HEK293T (cell line): ENCODE results near the gene CLEC2D.
"Not testable (repeated sequence)": the region's sequence is repeated elsewhere in the genome, so short reads cannot be mapped to it uniquely, and the experiment has no call there.

ENCODE experiments used
- CTCF ChIA-PET: fragments of 350-600 bp; formaldehyde crosslinking; extraction: SDS; loops from one replicate; lab custom pipeline; 2021; ENCODE audit warnings: antibody characterized with exemption, inconsistent platforms; lab: Yijun Ruan, JAX
- POLR2A ChIA-PET: fragments of 350-600 bp; formaldehyde crosslinking; extraction: SDS; loops from one replicate; lab custom pipeline; 2020; ENCODE audit warnings: antibody characterized with exemption, inconsistent platforms; lab: Yijun Ruan, JAX
- DNase-seq: peaks from one replicate; pipeline ENCODE4 v3.0.0; 2012; ENCODE audit warnings: mixed read lengths; ENCODE audit errors: extremely low spot score
- ARNT ChIP-seq: fragments of 450-650 bp; IDR thresholded peaks from 2 replicates; pipeline ENCODE4 v1.6.1; 2017; ENCODE audit warnings: mild to moderate bottlenecking
- BHLHE40 ChIP-seq: fragments of 450-650 bp; IDR thresholded peaks from 2 replicates; pipeline ENCODE4 v1.6.1; 2016; ENCODE audit warnings: mild to moderate bottlenecking, moderate library complexity, borderline replicate concordance
- CTBP1 ChIP-seq: fragments of 450-650 bp; IDR thresholded peaks from 2 replicates; pipeline ENCODE4 v1.6.1; 2016; ENCODE audit warnings: borderline replicate concordance
- ELF4 ChIP-seq: fragments of 450-650 bp; IDR thresholded peaks from 2 replicates; pipeline ENCODE4 v1.6.1; 2017; ENCODE audit warnings: antibody characterized with exemption
- FOXA1 ChIP-seq: fragments of 450-650 bp; IDR thresholded peaks from 2 replicates; pipeline ENCODE4 v1.6.1; 2016; ENCODE audit warnings: mild to moderate bottlenecking
- FOXK2 ChIP-seq: fragments of 450-650 bp; IDR thresholded peaks from 2 replicates; pipeline ENCODE4 v1.6.1; 2016; ENCODE audit warnings: mild to moderate bottlenecking
- FOXM1 ChIP-seq: fragments of 450-650 bp; IDR thresholded peaks from 2 replicates; pipeline ENCODE4 v1.6.1; 2017; ENCODE audit warnings: mild to moderate bottlenecking, borderline replicate concordance
- HDGF ChIP-seq: fragments of 450-650 bp; IDR thresholded peaks from 2 replicates; pipeline ENCODE4 v1.6.1; 2017; ENCODE audit warnings: antibody characterized with exemption, borderline replicate concordance
- L3MBTL2 ChIP-seq: fragments of 450-650 bp; conservative IDR thresholded peaks from 2 replicates; pipeline ENCODE4 v1.6.1; 2016; ENCODE audit warnings: mild to moderate bottlenecking
- LEF1 ChIP-seq: fragments of 450-650 bp; IDR thresholded peaks from 2 replicates; pipeline ENCODE4 v1.6.1; 2017; ENCODE audit warnings: mild to moderate bottlenecking, borderline replicate concordance
- NFRKB ChIP-seq: fragments of 450-650 bp; IDR thresholded peaks from 2 replicates; pipeline ENCODE4 v1.6.1; 2016; ENCODE audit warnings: mild to moderate bottlenecking, moderate library complexity
- PKNOX1 ChIP-seq: fragments of 450-650 bp; IDR thresholded peaks from 2 replicates; pipeline ENCODE4 v1.6.1; 2016
- SP1 ChIP-seq: fragments of 450-650 bp; IDR thresholded peaks from 2 replicates; pipeline ENCODE4 v1.6.1; 2017
- SUZ12 ChIP-seq: fragments of 450-650 bp; IDR thresholded peaks from 2 replicates; pipeline ENCODE4 v1.6.1; 2016; ENCODE audit warnings: mild to moderate bottlenecking
- TARDBP ChIP-seq: fragments of 450-650 bp; IDR thresholded peaks from 2 replicates; pipeline ENCODE4 v1.6.1; 2016
- ZNF384 ChIP-seq: fragments of 450-650 bp; IDR thresholded peaks from 2 replicates; pipeline ENCODE4 v1.6.1; 2016

Gene CLEC2D

DNA sequence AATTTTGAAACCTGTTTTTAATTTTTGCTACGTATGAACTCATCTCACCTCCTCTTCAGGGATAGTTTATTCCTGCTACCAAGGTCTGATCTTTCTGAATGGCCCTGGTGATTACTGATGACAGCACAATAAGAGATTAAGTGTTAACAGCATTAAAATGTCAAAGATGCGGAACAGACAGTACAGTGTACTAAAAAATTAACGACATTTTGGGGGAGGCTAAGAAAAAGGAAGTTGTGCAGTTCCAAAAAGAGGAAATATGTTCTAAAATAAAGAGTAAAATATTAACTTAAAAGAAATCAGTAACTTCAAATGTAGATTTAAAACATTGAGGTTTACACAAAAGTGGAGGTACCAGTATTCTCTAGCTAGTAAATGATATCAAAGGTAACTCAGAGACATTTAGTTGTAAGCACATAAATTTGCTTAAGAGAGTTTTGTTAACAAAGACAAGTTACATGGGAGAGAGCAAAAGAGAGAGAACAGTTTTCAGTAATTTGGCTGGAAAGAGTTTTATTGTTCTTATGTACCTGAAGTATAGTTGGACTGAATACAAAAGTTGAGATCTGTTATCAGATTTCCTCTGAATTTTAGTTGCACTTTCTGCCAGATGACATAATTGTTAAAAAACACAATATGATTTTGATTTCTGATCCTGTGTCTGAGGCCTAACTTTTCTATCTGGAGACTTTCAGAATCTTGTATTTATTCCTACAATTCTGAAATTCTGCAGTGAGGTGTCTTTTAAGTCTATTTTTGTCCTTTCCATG is 67.6 kb downstream of the CLEC2D start:
- no peak for DNase-seq
- CTCF ChIA-PET: interaction anchor here (0.6 kb wide), 1 partner anchor 1085 kb away, joined by 3 read pairs; no protein-coding TSS in a partner anchor
- POLR2A ChIA-PET: no interaction called here
- TF ChIP-seq PKNOX1 (no peak), FOXA1 (no peak), NFRKB (no peak), ZNF384 (no peak), L3MBTL2 (no peak), HDGF (no peak), ELF4 (no peak), TARDBP (no peak), BHLHE40 (no peak), SP1 (no peak), SUZ12 (no peak), CTBP1 (no peak), FOXM1 (no peak), ARNT (no peak), LEF1 (no peak), FOXK2 (no peak)

DNA sequence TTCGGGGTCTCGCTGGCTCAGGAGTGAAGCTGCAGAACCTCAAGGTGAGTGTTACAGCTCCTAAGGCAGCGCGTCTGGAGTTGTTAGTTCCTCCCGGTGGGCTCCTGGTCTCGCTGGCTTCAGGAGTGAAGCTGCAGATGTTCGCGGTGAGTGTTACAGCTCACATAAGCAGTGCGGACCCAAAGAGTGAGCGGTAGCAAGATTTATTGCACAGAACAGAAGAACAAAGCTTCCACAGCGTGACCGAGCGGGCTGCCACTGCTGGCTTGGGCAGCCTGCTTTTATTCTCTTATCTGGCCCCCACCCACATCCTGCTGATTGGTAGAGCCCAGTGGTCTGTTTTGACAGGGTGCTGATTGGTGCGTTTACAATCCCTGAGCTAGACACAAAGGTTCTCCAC is 69.4 kb downstream of the CLEC2D start:
- DNase-seq, POLR2A ChIA-PET, CTCF ChIA-PET: not testable (repeated sequence)

- CTCF ChIA-PET, DNase-seq, POLR2A ChIA-PET: not testable (repeated sequence)
Observed at GRCh38 chr12:9739404-9740105, 70.0 kb downstream of the CLEC2D start.

GRCh38 chr12:9740106-9740750 is 70.7 kb downstream of the CLEC2D start:
- POLR2A ChIA-PET: no interaction called here
- TF ChIP-seq TARDBP (no peak), PKNOX1 (no peak), LEF1 (no peak), SP1 (no peak), NFRKB (no peak), ARNT (no peak), ZNF384 (no peak), HDGF (no peak), FOXK2 (no peak), L3MBTL2 (no peak), ELF4 (no peak), SUZ12 (no peak), FOXA1 (no peak)
- CTCF ChIA-PET: no interaction called here
- no peak for DNase-seq

GRCh38 chr12:9741726-9742125 is 72.2 kb downstream of the CLEC2D start:
- no peak for TF ChIP-seq ARNT
- no peak for TF ChIP-seq FOXA1
- no peak for TF ChIP-seq HDGF
- no peak for TF ChIP-seq ZNF384
- no peak for TF ChIP-seq CTBP1
- TF ChIP-seq SUZ12: no peak
- no peak for TF ChIP-seq ELF4
- TF ChIP-seq FOXK2: no peak
- TF ChIP-seq L3MBTL2: no peak
- no peak for TF ChIP-seq PKNOX1
- no peak for TF ChIP-seq NFRKB
- no peak for TF ChIP-seq TARDBP
- TF ChIP-seq BHLHE40: no peak
- TF ChIP-seq SP1: no peak
- no peak for TF ChIP-seq LEF1
- no peak for TF ChIP-seq FOXM1
- ChIA-PET CTCF (interaction anchor here (1.0 kb wide), 1 partner anchor 9 kb away, joined by 3 read pairs; no protein-coding TSS in a partner anchor), POLR2A (no interaction called here)
- no peak for DNase-seq

GRCh38 chr12:9742661-9743060 is 73.1 kb downstream of the CLEC2D start:
- ChIA-PET POLR2A (no interaction called here), CTCF (interaction anchor here (0.6 to 1.5 kb wide), 14 partner anchors 8 to 471 kb away, joined by 3 to 6 read pairs (median 3); no protein-coding TSS in a partner anchor)
- DNase-seq: no peak
- TF ChIP-seq ARNT (no peak), FOXA1 (no peak), SUZ12 (no peak), FOXK2 (no peak), SP1 (no peak), FOXM1 (no peak), BHLHE40 (no peak), L3MBTL2 (no peak)
